Pulmonary artery endothelial cell (primary cell): ENCODE results near the gene CLIC4. TPM values are rescaled to one million over a fixed set of nuclear protein-coding genes. Genes with fewer than 3 reads are reported as not detected.
"Not testable (repeated sequence)": the region's sequence is repeated elsewhere in the genome, so short reads cannot be mapped to it uniquely, and the experiment has no call there.

Experiments used
- DNase-seq: peaks from one replicate; pipeline ENCODE4 v3.0.0-alpha.2; 2011; ENCODE audit warnings: low read depth, low spot score
- total RNA-seq: library from RNA; depleted of rRNA; stranded (reverse); fragments of >200 nt; gene quantifications from 2 replicates; pipeline ENCODE4 v1.2.3, GENCODE V29; 2014

CLIC4 gene
- total RNA-seq, 1 donor from 2014 or later: 394 TPM

- no peak for DNase-seq
Observed at GRCh38 chr1:24717887-24718650, 27.2 kb upstream of the CLIC4 start.

- peak; percentile 95 for DNase-seq
Observed at GRCh38 chr1:24720152-24720551, 25.1 kb upstream of the CLIC4 start.

GRCh38 chr1:24721533-24721932 is 23.7 kb upstream of the CLIC4 start:
- DNase-seq: no peak

GRCh38 chr1:24722073-24723035 is 22.9 kb upstream of the CLIC4 start:
- not testable (repeated sequence) for DNase-seq

DNA sequence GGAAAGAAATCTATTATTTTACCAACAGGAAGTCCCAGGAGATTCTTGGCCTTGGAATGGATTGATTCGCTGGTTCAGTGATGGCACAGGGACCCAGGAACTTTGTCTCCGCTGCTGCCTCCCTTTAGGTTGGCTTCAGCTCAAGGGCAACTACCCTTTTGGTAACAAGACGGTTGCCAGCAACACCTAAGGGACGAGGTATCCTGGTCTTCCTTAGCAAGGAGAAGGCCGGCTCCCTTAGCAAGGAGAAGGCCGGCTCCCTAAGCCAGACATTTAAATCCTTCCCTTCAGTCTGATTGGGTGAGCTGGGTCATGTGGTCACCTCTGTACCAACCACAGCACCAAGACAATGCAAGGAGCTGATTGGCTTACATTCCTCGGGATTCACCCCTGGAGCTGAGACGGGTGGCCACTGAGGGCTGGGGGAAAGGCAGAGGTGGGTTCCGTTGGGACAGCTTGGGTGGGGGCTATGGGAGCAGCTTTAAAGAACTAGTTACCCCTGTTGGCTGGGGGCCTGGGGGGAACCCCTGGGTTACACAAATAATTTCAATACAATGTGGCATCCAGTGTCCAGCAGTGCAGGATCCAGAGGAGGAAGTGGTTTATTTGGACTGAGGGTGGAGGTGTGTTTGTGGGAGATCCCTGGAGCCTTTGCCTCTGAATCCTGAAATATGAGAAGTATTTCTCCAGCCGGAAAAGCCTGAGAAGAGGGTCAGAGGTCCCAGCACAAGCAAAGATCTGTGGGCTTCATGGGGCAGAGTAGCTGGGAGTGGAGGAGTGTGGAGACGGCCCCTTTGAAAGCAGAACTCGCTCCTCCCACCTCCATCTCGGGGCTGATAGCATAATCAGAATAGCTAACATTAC is 20.7 kb upstream of the CLIC4 start:
- DNase-seq: no peak

- no peak for DNase-seq
Observed at GRCh38 chr1:24725209-24725651, 20.0 kb upstream of the CLIC4 start.

DNA sequence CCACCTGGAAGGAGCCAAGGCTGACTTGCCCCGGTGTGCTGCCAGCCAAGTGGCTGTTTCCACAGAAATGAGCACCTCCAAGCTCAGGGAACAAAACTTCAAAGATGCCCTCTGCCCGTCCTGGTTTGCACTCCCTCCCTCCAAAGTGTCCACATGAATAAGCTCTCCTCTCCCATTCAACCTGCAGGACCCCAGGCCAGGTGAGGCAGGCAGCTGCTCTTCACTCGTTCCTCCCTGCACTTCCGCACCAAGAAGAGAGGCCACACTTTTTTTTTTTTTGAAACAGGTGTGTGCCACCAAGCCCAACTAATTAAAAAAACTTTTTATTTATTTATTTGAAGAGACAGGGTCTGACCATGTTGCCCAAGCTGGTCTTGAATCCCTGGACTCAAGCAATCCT is 18.5 kb upstream of the CLIC4 start:
- no peak for DNase-seq

- no peak for DNase-seq
Observed at GRCh38 chr1:24727501-24728216, 17.6 kb upstream of the CLIC4 start.

DNA sequence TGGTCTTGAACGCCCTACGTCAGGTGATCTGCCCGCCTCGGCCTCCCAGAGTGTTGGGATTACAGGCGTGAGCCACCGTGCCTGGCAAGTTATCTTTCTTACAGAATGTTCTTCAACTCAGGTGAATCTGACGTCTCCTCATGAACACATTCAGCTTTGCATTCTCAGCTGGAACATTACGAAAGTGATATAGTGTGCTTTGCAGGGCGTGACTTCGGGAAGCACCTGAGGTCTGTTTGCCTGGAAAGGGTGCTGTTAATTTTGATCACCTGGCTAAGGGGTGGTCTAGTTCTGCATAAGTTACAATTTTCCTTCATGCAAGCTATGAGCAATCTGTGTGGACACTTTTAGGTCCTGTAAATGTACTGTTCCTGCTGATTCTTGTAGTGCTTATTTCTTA is 16.3 kb upstream of the CLIC4 start:
- DNase-seq: no peak

DNA sequence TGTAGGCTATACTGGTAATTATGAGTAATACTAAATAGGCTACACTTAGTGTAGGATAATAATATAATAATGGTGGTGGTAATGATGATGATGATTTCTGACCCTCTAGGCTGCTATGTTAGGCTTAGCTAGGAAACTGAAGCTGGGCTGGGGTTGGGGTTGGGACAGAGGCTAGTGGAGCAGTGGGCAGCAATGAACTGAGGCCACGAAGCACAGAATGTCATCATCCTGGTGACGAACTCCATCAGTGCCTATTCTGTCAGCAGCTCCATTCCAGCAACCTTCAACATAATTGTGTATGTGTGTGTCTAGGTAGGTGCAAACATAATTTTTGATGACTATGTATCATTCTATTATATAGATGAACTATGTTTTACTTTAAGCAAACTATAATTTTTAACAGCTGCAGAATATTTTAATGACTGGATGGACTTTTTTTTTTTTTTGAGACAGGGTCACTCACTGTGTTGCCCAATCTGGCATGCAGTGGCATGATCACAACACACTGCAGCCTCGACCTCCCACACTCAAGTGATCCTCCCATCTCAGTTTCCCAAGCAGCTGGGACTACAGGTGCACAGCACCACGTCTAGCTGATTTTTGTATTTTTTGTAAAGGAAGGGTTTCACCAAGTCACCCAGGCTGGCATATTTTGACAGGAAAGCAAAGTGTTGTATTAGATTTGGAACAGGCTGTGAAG is 12.9 kb upstream of the CLIC4 start:
- no peak for DNase-seq

GRCh38 chr1:24733342-24733741 is 11.9 kb upstream of the CLIC4 start:
- DNase-seq: not testable (repeated sequence)

GRCh38 chr1:24735156-24735508 is 10.1 kb upstream of the CLIC4 start:
- no peak for DNase-seq

DNA sequence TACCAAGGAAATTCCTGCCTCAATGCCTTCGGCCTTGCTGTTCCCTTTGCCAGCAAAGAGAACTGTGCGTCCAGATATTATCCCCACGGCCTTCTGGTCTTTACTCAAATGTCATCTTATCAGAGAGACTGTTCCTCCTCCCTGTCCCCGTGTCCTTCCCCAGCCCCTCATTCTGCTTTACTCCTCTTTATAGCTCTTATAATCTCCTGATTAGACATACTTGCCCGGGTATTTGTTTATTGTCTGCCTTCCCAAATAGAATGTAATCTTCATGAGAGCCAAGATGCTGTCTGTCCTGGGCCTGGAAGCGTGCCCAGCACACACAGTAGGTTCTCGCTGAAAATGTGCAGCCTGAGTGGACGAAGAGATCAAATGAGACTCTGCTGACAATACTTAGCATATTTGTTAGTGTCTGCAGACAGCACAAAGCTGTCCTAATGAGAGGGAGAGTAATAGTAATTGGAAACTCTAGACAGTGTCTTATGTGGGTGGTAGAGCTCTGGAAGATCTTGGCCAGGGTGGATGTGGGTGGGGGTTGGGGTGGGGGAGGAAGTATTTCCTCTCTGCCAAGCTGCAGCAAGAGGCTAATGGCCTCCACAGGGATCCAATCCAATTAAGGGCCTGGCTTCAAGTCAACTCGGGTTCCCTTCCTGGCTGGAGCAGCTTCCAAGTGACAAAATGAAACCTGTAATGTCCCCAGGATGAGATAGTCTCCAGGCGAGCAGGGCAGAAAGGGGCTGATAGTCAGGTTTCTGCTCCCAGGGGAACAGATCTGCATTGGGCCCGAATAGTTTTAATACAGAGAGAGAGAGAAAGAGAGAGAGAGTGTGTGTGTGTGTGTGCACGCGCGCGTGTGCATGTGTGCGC is 9.5 kb upstream of the CLIC4 start:
- no peak for DNase-seq

DNA sequence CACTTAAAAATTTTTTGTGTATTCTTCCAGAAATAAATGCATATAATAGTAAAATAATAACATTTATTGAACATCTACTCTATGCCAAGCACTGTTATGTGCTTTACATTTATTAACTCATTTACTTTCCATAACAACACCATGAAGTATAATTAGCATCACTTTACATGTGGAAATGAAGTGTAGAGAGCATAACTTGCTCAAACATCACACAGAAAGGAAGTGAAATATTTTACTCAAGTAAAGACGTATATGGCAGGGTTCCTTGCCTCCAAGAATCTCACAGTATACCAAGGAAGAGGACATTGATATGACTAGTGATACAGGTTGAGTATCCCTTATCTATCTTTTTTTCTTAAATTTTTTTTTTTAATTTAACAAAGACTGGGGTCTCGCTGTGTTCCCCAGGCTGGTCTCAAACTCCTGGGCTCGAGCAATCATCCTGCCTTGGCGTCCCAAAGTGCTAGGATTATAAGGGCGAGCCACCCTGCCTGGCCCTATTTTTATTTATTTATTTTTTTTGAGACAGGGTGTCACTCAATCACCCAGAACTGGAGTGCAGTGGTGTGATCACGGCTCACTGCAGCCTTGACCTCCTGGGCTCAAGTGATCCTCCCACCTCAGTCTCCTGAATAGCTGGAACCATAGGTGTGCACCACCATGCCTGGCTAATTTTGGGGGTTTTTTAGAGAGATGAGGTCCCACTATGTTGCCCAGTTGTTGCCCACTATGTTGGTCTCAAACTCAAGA is 7.7 kb upstream of the CLIC4 start:
- no peak for DNase-seq

DNA sequence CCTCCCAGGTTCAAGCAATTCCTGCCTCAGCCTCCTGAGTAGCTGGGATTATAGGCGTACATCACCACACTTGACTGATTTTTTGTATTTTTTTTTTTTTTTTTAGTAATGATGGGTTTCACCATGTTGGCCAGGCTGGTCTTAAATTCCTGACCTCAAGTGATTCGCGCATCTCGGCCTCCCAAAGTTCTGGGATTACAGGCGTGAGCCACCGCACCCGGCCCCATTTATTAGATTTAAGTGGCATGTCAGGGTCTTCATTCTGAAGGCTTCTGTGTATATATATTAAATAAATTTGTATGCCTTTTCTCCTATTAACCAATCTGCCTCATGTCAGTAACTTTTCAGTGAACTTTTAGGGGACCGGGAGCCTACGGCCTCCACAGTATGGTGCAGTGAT is 6.0 kb upstream of the CLIC4 start:
- no peak for DNase-seq

- no peak for DNase-seq
Observed at GRCh38 chr1:24742090-24742938, 2.9 kb upstream of the CLIC4 start.

DNA sequence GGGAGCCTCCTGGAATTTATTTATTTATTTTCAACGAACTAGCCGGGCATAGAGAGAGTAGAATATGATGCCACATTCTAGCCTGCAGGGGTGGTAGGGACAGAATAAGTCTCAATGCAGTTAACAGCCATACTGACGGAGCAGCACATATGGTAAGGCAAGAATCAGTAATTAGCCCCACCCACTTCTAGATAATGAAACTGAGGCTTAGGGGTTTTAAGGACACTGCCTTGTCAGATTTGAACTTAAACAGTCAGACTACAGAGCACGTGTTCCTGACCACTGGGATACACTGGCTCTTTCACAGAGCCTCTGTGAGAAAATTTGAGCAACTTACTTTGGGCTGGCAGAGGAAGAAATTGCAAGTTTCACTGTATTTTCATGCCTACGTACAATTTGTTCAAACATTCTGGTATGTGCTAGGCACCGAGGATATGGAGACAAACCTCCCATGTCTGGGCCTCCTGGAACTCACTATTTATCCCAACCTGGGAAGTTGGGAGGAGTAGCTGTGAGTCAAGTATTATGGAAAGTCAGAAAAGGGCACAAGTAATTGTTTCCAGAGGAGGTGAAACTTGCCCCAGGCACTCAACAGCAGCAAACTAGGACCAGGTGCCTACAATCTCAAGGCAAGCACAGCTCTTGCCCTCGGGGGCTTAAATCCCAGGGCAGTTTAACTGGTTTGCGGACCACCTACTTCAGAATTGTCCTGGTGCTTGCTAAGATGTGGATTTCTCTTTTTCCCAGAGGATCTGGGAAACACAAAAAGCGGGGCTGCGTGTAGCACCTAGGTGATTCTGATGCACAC is 1.6 kb upstream of the CLIC4 start:
- no peak for DNase-seq
